Mesodermal cell (in vitro differentiated cells): ENCODE measurements around the gene WNT3A.
A peak's percentile ranks its signal among the peaks of the same experiment; 100 is the strongest.

ENCODE experiments used
- H3K27ac ChIP-seq: 2 replicates; pipeline ENCODE4 v1.7.0; 2013; ENCODE audit warnings: mild to moderate bottlenecking, low read depth, low read length, moderate library complexity; ENCODE audit not compliant: severe bottlenecking
- H3K36me3 ChIP-seq: 2 replicates; pipeline ENCODE4 v1.7.1; 2013; ENCODE audit warnings: mild to moderate bottlenecking, low read length, moderate library complexity; ENCODE audit not compliant: control insufficient read depth, insufficient read depth
- H3K4me1 ChIP-seq: one replicate; pipeline ENCODE4 v1.7.1; 2013; ENCODE audit warnings: mild to moderate bottlenecking, low read length; ENCODE audit not compliant: insufficient read depth, control insufficient read depth, poor library complexity, severe bottlenecking
- H3K4me3 ChIP-seq: 2 replicates; pipeline ENCODE4 v1.7.0; 2013; ENCODE audit warnings: low read length, control low read depth, mild to moderate bottlenecking; ENCODE audit not compliant: insufficient read depth, poor library complexity, severe bottlenecking; ENCODE audit errors: extremely low read depth
- H3K9me3 ChIP-seq: 2 replicates; pipeline ENCODE4 v1.7.1; 2013; ENCODE audit warnings: mild to moderate bottlenecking, low read length, moderate library complexity; ENCODE audit not compliant: control insufficient read depth
- WGBS, 2 experiments: methylation state at CpG; one replicate each; pipeline ENCODE4 v1.1.5; 2013; ENCODE audit warnings: missing lambda C conversion rate in 2 of 2; ENCODE audit not compliant: insufficient coverage in 2 of 2; 5-methylcytosine and 5-hydroxymethylcytosine counted together

WNT3A gene

DNA sequence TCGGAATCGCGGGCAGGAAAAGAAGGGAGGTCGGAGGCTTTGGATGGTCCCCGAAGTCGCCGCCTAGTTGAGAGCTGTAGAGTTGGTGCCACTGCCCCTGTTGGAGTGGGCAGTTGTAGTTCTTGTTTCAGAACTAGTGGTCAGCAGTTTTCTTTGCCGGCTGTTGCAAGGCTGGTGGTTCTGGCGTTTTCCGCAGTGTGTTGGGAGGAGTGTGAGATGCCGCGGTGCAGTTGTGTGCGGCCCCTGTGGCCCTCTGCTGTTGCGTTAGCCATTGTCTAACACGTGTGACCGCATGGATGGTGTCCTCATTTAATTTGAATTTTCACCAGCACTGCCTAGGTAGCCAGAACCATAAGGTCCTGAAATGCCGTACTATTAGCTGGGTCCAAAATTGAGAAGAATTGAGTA, 77.1 kb downstream of the WNT3A start:
- Histone ChIP-seq H3K9me3 (no peaks in the 10 kb centered on the region), H3K4me3 (peak overlapping the region; percentile 97), H3K36me3 (peaks cover 44% of the 10 kb centered on the region), H3K27ac (peak overlapping the region; percentile 99), H3K4me1 (peaks cover 47% of the 10 kb centered on the region)
- WGBS, 2 experiments: 6 to 15% methylated on average over 10 to 16 of the region's 17 CpGs

DNA sequence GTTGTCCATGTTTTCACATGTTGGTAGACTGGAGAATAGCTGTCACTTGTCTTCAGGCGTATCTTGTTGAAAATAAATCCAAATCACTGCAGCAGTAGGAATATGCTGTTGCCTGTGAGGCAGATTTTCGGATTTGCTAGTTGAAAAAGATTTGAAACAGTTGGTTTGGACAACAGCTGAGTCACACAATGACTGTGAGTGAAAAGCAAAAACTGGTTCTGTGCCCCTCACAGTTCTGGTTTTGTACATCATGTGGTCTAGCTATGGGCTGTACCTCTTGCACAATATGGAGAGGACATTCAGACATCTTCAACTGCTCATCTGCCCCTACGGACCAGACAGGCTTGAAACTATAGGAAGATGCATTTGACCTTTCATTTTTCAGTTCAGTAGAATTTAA, 77.5 kb downstream of the WNT3A start:
- peak overlapping the region; percentile 99 for H3K27ac ChIP-seq
- peaks cover 51% of the 10 kb centered on the region for H3K4me1 ChIP-seq
- 63 to 74% methylated on average over 2 of the region's 3 CpGs for WGBS, 2 experiments

DNA sequence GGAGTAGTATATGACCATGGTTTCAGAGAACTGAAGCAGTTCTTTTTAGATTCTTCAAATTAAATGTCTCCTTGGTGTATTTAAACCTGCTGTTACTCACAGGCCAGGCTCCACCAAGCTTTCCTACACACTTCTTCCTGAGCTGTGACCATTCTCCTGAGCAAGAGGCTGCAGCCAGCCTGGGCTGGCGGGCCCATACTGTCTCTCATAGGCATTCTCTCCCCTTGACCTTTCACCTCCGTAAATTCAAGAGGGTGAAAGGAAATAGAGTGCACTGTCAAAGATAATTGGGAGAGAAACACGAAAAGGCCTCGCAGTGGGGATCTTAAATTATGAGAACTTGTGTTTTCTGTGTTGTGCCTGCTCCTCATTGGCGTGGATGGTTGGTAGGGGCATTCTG, 78.0 kb downstream of the WNT3A start:
- Histone ChIP-seq H3K4me3 (peak overlapping the region; percentile 97), H3K4me1 (peaks cover 54% of the 10 kb centered on the region), H3K27ac (peak overlapping the region; percentile 99), H3K9me3 (no peaks in the 10 kb centered on the region), H3K36me3 (peaks cover 54% of the 10 kb centered on the region)
- WGBS, 2 experiments: 86 to 96% methylated on average over 3 of the region's 5 CpGs

More for the DNA sequence above, 77.5 kb downstream of the WNT3A start:
- peak overlapping the region; percentile 97 for H3K4me3 ChIP-seq
- H3K9me3 ChIP-seq: no peaks in the 10 kb centered on the region
- peaks cover 49% of the 10 kb centered on the region for H3K36me3 ChIP-seq

DNA sequence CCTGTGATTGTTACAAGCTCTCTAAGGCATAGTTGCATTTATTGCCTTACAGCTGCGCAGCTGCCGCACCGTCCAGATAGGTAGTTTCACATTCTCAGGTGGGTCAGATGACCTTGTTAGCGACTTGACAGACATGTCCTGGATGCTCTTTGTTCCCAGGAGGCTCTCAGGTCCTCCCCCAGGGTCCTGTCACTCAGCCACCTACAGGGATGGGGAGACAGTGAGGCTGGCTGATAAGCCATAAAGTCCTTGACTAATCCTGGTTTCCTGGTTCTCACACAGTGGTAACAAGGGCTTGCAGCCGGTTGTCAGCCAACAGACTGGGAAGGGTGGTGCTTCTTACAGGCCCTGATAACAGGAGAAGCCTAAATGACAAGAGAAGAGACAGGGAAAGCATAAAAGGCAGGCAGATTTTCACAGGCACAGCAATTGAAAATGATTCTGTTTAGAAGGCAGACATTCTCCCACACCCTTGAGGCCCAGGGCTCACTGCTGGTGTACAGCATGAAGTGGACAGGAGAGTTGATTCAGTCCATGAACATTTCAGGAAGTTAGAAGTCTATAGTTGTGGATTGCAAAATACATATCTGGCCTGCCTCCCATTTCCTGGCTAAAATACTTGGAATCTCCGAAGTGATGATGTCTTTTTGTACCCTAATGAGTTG, 78.6 kb downstream of the WNT3A start:
- Histone ChIP-seq H3K27ac (peak overlapping the region; percentile 99), H3K4me3 (peak overlapping the region; percentile 97), H3K36me3 (peaks cover 60% of the 10 kb centered on the region), H3K9me3 (no peaks in the 10 kb centered on the region), H3K4me1 (peaks cover 60% of the 10 kb centered on the region)
- WGBS, 2 experiments: 70 to 71% methylated on average over 6 of the region's 6 CpGs

DNA sequence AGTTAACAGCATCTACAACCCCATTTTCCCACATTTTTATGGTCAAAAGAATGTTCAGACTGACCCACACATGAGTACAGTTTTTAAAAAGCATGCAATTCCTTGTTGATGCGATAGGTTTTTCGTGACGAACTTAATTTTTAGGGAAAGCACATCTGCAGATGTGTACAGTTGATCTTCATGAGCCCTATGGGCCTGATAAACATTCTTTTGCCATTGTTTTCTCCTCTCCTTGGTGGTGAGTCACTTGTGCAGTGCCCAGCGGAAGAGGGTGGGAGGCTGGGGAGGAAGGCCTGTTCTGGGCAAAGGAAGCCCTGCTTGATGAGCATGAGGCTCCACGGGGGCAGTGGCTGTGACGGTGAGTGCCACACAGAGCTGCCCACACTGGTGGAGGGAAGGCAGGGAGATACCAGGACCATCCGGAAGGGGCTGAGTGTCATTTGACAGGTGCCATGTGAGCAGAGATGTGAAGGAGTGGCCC, 81.0 kb downstream of the WNT3A start:
- H3K4me1 ChIP-seq: peaks cover 58% of the 10 kb centered on the region
- peaks cover 84% of the 10 kb centered on the region for H3K36me3 ChIP-seq
- WGBS, 2 experiments: 90 to 98% methylated on average over 5 to 7 of the region's 7 CpGs
- H3K4me3 ChIP-seq: no peak overlapping the region
- H3K9me3 ChIP-seq: peaks cover 7% of the 10 kb centered on the region
- H3K27ac ChIP-seq: peak overlapping the region; percentile 76

GRCh38 chr1:228088586-228089498, 82.0 kb downstream of the WNT3A start:
- H3K27ac ChIP-seq: no peak overlapping the region
- H3K4me3 ChIP-seq: no peak overlapping the region
- WGBS, 2 experiments: 97 to 98% methylated on average over 16 to 20 of the region's 21 CpGs
- peaks cover 58% of the 10 kb centered on the region for H3K4me1 ChIP-seq
- peaks cover 88% of the 10 kb centered on the region for H3K36me3 ChIP-seq
- H3K9me3 ChIP-seq: peaks cover 17% of the 10 kb centered on the region

DNA sequence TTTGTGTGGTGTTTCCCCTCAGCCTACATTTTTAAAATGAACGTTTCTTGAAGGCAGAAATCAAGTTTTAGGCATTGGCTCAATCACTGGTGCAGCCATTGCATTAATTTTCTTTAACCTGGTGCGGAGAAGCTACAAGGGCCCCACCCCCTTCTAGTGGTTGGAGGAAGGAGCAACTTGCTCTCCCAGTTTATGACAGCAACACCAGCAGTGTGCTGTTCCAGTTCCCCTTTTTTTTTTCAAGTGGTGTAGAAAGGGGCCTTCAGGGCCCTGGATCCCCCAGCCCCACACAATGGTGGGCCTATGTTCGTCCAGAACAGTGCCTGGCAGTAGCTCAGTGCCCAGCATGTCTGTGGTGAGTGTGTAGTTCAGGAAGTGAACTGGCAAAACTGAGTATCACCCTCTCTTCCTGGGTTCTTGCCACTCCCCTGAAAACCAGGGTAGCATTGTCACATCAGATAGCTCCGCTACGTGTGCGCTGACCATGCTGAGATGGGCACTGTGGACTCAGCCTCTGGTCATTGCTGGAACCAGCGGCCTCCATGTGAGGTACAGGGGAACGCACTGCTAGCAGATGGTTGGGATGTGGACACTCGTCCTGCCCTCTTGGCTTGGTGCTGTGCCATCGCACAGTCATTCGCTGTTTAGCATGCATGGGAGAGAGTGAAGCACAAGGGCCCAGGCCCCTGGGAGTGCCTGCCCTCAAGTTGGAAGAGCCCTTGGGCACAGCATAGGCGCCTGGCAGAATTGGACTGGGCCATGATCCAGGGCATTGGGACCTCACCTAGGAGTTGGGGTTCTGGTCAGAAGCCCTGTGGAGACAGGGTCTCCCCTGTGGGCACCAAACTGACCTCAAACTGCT, 83.0 kb downstream of the WNT3A start:
- Histone ChIP-seq H3K4me3 (no peak overlapping the region), H3K36me3 (peaks cover 88% of the 10 kb centered on the region), H3K4me1 (peaks cover 54% of the 10 kb centered on the region), H3K27ac (no peak overlapping the region), H3K9me3 (peaks cover 22% of the 10 kb centered on the region)
- 95 to 97% methylated on average over 11 to 12 of the region's 12 CpGs for WGBS, 2 experiments

- peaks cover 23% of the 10 kb centered on the region for H3K9me3 ChIP-seq
- no peak overlapping the region for H3K4me3 ChIP-seq
- peaks cover 91% of the 10 kb centered on the region for H3K36me3 ChIP-seq
- WGBS, 2 experiments: 83 to 87% methylated on average over 1 of the region's 2 CpGs
- peaks cover 45% of the 10 kb centered on the region for H3K4me1 ChIP-seq
- H3K27ac ChIP-seq: no peak overlapping the region
Observed at GRCh38 chr1:228090613-228091081, 83.8 kb downstream of the WNT3A start.

DNA sequence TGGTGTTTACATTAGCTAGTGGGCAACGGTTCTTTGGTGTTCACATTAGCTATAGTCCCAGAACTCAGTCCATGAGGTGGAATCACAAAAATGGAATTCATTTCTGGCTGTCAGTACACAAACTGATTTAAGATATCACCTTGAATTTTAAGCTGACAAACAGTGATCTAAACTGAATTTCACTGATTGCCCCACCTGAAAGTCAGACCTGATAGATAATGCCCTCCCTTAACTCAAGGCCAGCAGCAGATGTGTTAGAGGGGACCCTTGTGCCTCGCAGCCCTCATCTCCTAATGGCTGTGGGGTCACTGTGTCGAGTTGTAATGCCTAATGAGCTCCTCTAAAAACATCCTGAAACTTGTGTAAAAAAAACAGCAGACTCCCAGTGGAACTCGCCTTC, 84.3 kb downstream of the WNT3A start:
- 96 to 100% methylated on average over 3 to 4 of the region's 4 CpGs for WGBS, 2 experiments
- Histone ChIP-seq H3K36me3 (peaks cover 95% of the 10 kb centered on the region), H3K27ac (no peak overlapping the region), H3K9me3 (peaks cover 23% of the 10 kb centered on the region), H3K4me3 (no peak overlapping the region), H3K4me1 (peaks cover 43% of the 10 kb centered on the region)
